Choroid plexus epithelial cell (primary cell): ENCODE data around the gene MFAP1.
"Not testable (repeated sequence)": the region's sequence is repeated elsewhere in the genome, so short reads cannot be mapped to it uniquely, and the experiment has no call there.

Source experiments
- DNase-seq: peaks from one replicate; pipeline ENCODE4 v3.0.0-alpha.2; 2010; ENCODE audit warnings: low read depth
- H3K4me3 ChIP-seq: 2 replicates; pipeline ENCODE4 v1.5.1; 2011; ENCODE audit warnings: low read depth, mild to moderate bottlenecking, control low read depth, low read length, moderate library complexity
- TF ChIP-seq, protein P1 (sequence below): conservative IDR thresholded peaks from 2 replicates; pipeline ENCODE4 v1.5.1; 2011; ENCODE audit warnings: low read depth, mild to moderate bottlenecking, control low read depth, inconsistent platforms, low read length, moderate library complexity

MFAP1 gene

DNA sequence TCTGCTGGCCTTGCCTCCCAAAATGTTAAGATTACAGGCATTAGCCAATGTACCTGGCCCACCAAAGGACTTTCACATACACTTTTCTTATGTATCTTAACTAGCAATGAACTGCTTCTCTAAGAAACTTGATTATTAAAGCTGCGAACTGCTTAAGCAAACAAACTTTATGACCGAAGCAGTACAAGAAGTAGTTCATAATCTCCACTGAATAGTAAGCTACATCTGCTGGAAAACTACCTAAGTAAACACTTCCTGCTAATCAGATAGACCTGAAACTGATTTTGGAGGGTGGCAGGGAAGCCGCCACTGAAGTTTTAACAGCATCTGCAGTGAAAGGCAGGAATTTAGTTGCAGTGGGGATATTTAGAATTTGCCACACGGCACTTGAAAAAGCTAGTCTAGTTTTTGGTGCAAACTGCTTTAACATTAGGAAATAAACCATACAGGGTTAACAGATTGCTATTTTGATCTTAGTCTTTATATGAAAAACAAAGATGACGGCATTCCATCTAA lies 16.0 kb downstream of the MFAP1 start:
- no peak for DNase-seq
- TF ChIP-seq, protein P1, sequence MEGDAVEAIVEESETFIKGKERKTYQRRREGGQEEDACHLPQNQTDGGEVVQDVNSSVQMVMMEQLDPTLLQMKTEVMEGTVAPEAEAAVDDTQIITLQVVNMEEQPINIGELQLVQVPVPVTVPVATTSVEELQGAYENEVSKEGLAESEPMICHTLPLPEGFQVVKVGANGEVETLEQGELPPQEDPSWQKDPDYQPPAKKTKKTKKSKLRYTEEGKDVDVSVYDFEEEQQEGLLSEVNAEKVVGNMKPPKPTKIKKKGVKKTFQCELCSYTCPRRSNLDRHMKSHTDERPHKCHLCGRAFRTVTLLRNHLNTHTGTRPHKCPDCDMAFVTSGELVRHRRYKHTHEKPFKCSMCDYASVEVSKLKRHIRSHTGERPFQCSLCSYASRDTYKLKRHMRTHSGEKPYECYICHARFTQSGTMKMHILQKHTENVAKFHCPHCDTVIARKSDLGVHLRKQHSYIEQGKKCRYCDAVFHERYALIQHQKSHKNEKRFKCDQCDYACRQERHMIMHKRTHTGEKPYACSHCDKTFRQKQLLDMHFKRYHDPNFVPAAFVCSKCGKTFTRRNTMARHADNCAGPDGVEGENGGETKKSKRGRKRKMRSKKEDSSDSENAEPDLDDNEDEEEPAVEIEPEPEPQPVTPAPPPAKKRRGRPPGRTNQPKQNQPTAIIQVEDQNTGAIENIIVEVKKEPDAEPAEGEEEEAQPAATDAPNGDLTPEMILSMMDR, result no peak
- H3K4me3 ChIP-seq, result no peak overlapping the region

DNA sequence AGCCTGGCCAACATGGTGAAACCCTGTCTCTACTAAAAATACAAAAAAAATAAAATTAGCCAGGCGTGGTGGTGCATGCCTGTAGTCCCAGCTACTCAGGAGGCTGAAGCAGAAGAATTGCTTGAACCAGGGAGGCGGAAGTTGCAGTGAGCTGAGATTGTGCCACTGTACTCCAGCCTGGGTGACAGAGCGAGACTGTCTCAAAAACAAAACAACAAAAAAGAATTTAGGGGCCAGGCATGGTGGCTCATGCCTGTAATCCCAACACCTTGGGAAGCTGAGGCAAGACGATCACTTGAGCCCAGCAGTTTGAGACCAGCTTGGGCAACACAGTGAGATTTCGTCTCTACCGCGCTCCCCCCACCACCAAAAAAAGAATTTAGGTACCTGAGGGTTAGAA lies 21.8 kb downstream of the MFAP1 start:
- H3K4me3 ChIP-seq, DNase-seq: not testable (repeated sequence)

DNA sequence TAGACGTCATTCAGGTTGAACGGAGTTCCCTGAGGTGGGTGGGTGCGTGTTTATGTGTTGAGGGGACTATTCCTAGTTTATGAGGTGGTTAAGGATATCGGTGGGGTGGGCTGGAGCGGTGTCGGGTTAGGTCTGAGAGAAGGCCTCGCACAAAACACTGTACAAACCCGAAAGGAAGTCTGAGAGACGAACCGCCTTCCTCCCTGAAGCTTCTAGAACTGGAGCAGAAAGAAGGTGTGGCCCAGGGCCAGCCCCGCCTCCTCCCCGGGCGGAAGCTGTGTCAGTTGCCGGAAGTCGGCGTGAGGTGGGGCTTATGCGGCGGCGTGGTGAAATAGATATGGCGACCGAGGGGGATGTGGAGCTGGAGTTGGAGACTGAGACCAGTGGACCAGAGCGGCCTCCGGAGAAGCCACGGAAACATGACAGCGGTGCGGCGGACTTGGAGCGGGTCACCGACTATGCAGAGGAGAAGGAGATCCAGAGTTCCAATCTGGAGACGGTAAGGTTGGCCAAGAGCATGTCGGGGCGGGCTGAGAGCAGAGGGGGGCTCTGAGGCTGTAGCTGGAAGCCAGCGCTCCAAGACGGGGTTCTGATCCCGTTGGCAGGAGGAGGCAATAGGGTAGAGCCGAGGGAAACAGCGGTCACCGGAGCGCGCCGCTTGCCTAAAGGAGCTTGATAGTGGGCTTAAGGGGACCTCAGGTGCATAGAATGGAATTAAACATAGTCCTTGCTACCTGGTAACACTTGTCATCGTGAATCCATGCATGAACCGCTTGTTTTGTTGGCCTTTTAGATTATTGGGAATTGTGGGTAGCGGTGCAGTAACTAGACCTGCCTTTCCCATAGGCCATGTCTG lies 24.0 kb downstream of the MFAP1 start, which contains the start of gene HYPK:
HYPK (plus strand) TSS at position 314 of the 856 bp plus-strand sequence; CDS start at position 338, 24 bp downstream.
- peak within 1 kb of the TSS; percentile 95 for H3K4me3 ChIP-seq
- TF ChIP-seq, protein P1, result no peak
- DNase-seq, result peak; percentile 93

DNA sequence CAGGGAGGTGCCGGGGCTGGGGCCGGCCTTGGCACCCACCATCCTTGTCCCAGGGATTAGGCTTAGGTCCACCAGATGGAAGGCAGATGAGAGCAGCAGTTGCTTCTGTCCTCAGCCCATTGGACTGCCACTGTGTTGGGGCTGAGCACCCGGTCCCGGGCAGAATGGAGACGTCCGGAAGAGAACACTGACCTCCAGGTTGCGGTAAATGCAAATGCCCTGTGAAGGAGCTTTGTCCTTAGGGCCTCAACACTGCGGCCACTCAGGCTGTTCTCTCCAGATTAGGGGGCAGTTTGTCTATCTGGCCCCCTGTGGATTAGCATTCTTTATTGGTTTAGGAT lies 24.6 kb downstream of the MFAP1 start, which contains the start of gene SERINC4:
SERINC4 (minus strand) TSS at position 276 of the 341 bp plus-strand sequence; CDS start at position 42, 234 bp downstream.
- peak within 1 kb of the TSS; percentile 95 for H3K4me3 ChIP-seq
- DNase-seq, result no peak
- TF ChIP-seq, protein P1, result no peak

DNA sequence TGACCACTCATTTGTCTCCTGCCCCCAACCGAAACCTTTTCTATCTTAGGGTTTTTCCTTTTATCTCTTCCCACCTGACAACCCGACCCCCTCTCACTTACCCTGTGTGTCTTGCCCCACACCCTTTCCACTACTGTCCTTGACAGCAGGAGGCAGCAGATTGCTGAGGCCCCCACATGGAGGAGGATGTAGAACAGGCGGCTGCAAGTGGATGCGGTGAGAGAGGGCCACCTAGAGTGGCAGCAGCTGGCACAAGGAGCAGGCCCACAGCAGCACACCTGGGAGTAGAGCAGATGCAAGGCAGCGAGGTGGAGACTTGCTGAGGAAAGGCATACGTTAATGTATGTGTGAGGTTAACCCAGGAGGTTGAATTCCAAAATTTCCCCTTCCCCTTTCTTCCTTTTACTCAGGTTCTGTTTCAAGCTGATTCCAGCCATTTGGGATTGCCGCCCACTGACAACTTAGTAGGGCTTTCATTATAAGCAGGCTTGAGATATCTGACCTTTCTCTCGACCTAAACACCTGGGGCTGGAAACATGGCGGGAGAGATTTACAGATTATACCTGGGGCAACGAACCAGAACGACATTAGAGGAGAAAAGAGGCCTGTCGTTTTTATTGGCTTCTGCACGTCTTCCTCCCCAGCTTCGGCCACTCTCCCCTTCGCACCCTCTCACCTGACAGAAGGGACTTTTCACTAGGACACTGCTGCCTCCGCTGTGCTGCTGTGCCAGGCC lies 25.1 kb downstream of the MFAP1 start:
- DNase-seq, result no peak
- TF ChIP-seq, protein P1, result no peak
- H3K4me3 ChIP-seq, result no peak overlapping the region

DNA sequence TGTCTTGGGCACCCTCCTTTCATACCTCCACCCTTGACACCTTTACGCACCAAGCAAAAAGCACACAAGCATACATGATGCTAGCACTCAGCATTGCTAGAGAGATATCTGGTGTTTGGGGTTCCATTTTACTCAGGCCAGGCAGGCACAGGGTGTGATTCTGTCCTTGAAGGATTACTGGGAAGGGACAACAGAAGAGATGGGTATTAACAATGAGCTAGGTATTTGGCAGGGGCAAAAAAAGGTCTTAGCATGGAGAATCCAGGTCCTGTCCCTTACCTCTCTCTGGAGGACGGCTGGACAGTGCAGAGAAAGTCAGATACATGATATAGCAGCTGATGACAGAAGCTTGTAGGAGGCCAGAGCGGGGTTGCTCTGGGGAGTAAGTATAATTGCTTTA lies 27.9 kb downstream of the MFAP1 start:
- DNase-seq, result no peak
- TF ChIP-seq, protein P1, result no peak
- no peak overlapping the region for H3K4me3 ChIP-seq

DNA sequence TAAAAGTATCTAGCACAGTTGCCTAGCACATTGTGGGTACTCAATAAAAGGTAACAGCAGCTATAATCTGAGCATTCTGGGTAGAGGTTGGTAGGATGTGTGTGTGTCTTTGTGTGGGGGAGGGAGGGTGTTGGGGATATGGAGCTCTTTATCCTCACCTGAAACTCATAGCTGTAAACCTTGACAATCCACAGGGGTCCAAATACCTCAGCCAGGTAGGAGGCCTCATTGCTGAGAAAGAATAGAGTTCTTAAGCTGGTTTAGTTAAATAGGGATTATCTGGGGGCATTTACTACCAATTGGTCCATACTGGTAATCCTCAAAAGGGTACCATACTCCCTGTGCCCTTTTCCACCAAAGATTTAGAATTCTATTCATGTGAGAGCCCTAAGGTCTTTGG lies 28.5 kb downstream of the MFAP1 start:
- TF ChIP-seq, protein P1, result no peak
- H3K4me3 ChIP-seq, result no peak overlapping the region
- no peak for DNase-seq
